ENCODE results near the gene ATMIN. TPM values are rescaled to one million over a fixed set of nuclear protein-coding genes. Genes with fewer than 3 reads are reported as not detected.
A peak's percentile ranks its signal among the peaks of the same experiment; 100 is the strongest.

Gene ATMIN
- total and polyA plus RNA-seq, 2 donors (not counting 1 experiment from before 2014, with no cell fraction given): 7.5 to 31.5 TPM

DNA sequence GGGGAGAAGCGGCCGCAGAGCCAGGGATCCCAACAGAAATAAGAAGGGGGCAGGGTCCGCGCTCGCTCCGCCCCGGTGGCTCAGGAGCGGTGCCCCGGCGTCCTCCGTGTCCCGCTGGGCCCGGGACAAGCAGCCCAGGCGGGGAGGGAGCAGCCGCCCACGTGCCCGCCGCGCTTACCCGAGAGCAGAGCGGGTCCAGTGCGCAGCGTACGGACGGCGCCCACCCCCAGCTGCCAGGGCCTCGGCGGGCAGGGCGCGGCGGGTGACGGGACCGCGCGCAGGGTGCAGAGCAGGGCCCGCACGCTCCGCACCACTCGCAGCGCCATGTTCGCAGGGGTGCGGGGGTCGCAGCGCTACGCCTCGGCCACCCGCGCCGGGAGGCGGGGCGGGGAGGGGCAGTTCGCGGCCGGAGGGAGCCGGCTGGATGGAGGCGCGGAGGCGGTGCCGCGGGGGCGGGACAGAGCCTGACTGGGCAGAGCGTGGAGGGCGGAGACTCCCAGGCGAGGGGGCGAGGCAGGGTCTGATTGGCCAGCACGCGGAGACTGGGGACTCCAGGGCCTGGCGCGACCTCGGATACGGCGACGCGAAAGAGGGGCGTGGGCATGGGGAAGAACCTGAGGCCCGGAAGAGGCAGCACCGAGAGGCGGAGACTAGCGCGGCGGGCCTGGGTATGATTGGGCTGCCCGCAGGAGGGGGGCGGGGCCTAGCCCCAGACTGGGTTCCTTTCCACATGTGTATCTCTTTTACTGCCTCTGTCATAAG, 60.5 kb downstream of the ATMIN start, which contains the start of gene GCSH:
Gene GCSH (minus strand): TSS at position 443 of the 762 bp plus-strand sequence. CDS start 117 bp downstream, at position 326.
- H3K4me3 ChIP-seq (ENCODE audit: control extremely low read depth in 1 of 5, extremely low read depth in 1 of 5, insufficient read depth in 1 of 5, low read depth in 2 of 5, low read length in 4 of 5): peak within 1 kb of the TSS; percentile 50 to 74 (median 65)
- H3K36me3 ChIP-seq (replicated peaks in 1 of 2; ENCODE audit: control extremely low read depth in 1 of 2, control insufficient read depth in 1 of 2, extremely low read depth in 1 of 2, insufficient read depth in 2 of 2, low read length in 1 of 2): no peaks in the 10 kb centered on the region
- H3K4me1 Mint-ChIP-seq: peaks cover 11% of the 10 kb centered on the region
- TF ChIP-seq EZH2 (IDR thresholded peaks at IDR 0.05; ENCODE audit: borderline replicate concordance, insufficient read depth, low read depth, low read length, poor library complexity, severe bottlenecking): no peak
- TF ChIP-seq, protein P1, sequence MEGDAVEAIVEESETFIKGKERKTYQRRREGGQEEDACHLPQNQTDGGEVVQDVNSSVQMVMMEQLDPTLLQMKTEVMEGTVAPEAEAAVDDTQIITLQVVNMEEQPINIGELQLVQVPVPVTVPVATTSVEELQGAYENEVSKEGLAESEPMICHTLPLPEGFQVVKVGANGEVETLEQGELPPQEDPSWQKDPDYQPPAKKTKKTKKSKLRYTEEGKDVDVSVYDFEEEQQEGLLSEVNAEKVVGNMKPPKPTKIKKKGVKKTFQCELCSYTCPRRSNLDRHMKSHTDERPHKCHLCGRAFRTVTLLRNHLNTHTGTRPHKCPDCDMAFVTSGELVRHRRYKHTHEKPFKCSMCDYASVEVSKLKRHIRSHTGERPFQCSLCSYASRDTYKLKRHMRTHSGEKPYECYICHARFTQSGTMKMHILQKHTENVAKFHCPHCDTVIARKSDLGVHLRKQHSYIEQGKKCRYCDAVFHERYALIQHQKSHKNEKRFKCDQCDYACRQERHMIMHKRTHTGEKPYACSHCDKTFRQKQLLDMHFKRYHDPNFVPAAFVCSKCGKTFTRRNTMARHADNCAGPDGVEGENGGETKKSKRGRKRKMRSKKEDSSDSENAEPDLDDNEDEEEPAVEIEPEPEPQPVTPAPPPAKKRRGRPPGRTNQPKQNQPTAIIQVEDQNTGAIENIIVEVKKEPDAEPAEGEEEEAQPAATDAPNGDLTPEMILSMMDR (IDR thresholded peaks at IDR 0.05): no peak
- H3K27me3 Mint-ChIP-seq: no peaks in the 10 kb centered on the region
- peak within 1 kb of the TSS; percentile 76 for H3K9ac ChIP-seq (ENCODE audit: low read length)
- H3K9me3 ChIP-seq (ENCODE audit: control extremely low read depth in 1 of 3, control insufficient read depth in 2 of 3, insufficient read depth in 1 of 3, low read length in 2 of 3): no peaks in the 10 kb centered on the region
- WGBS (ENCODE audit: insufficient coverage): 1% methylated on average over 54 of the region's 83 CpGs
- H3K79me2 ChIP-seq (ENCODE audit: control insufficient read depth, insufficient read depth, low read length): peaks cover 6% of the 10 kb centered on the region
- intact Hi-C loops (cut with micrococcal nuclease): loop anchor here (1.0 kb wide), 4 partner anchors 19 to 642 kb away; partner anchors contain the start of genes ATMIN, C16orf46 and GAN
- H4K20me1 ChIP-seq (ENCODE audit: control insufficient read depth, insufficient read depth, low read length, poor library complexity, severe bottlenecking): no peaks in the 10 kb centered on the region
- H3K27ac ChIP-seq (ENCODE audit: low read length in 2 of 2): peak within 1 kb of the TSS in 1 of 2 donors; percentile 62
- peak within 1 kb of the TSS; percentile 0 for H3K27ac Mint-ChIP-seq
- DNase-seq (peak; percentile 99), ATAC-seq (ENCODE audit: low read depth) (peak; percentile 98)
- ChIA-PET POLR2A (no interaction called here), CTCF (no interaction called here)
- peak within 1 kb of the TSS; percentile 96 for H3K4me2 ChIP-seq (replicated peaks; ENCODE audit: low read depth, low read length, poor library complexity, severe bottlenecking)
- peak within 1 kb of the TSS; percentile 94 for H2AFZ ChIP-seq (ENCODE audit: insufficient read depth, low read depth, low read length, poor library complexity, severe bottlenecking)
- H3K4me3 Mint-ChIP-seq: peak within 1 kb of the TSS; percentile 84
- peaks cover 7 to 11% of the 10 kb centered on the region in 2 donors for H3K4me1 ChIP-seq (ENCODE audit: control insufficient read depth in 2 of 2, insufficient read depth in 2 of 2, low read length in 2 of 2)
- H3K27me3 ChIP-seq (replicated peaks in 1 of 4; ENCODE audit: control extremely low read depth in 1 of 4, control insufficient read depth in 3 of 4, insufficient read depth in 4 of 4, low read length in 3 of 4): no peaks in the 10 kb centered on the region
- H3K9me3 Mint-ChIP-seq (ENCODE audit: insufficient read depth): no peaks in the 10 kb centered on the region

DNA sequence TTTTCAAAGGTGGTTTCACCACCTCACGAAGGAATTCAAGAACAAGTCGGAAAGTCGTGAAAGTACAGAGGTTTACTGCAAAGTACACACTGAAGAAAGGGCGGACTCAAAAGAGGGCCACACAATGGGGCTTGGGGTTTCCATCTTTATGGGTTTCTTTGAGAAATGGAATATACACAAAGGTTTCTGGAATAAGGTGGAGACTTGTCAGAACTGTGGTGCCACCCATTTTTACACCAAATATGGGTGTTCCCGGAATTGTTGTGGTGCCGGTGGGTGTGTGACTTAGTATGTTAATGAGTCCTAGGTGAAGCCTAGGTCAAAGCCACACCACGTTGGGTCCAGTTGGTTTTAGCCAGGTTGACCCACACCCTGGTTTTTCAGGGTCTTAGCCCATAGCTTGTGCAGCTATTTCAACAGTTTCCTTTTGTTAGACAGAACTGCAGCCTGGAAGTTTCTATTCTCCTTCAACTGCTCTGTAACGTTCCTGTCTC, 61.1 kb downstream of the ATMIN start:
- Histone ChIP-seq H3K27me3 (replicated peaks in 1 of 4; ENCODE audit: control extremely low read depth in 1 of 4, control insufficient read depth in 3 of 4, insufficient read depth in 4 of 4, low read length in 3 of 4) (no peaks in the 10 kb centered on the region), H3K4me3 (ENCODE audit: control extremely low read depth in 1 of 5, extremely low read depth in 1 of 5, insufficient read depth in 1 of 5, low read depth in 2 of 5, low read length in 4 of 5) (peak overlapping the region in 3 of 5 experiments; percentile 12 to 45 (median 43)), H3K9me3 (ENCODE audit: control extremely low read depth in 1 of 3, control insufficient read depth in 2 of 3, insufficient read depth in 1 of 3, low read length in 2 of 3) (no peaks in the 10 kb centered on the region), H2AFZ (ENCODE audit: insufficient read depth, low read depth, low read length, poor library complexity, severe bottlenecking) (peak overlapping the region; percentile 74), H3K4me1 (ENCODE audit: control insufficient read depth in 2 of 2, insufficient read depth in 2 of 2, low read length in 2 of 2) (peaks cover 7 to 11% of the 10 kb centered on the region in 2 donors), H3K27ac (ENCODE audit: low read length in 2 of 2) (peak overlapping the region in 1 of 2 donors; percentile 62), H3K4me2 (replicated peaks; ENCODE audit: low read depth, low read length, poor library complexity, severe bottlenecking) (peak overlapping the region; percentile 69), H3K79me2 (ENCODE audit: control insufficient read depth, insufficient read depth, low read length) (peaks cover 6% of the 10 kb centered on the region), H3K36me3 (replicated peaks in 1 of 2; ENCODE audit: control extremely low read depth in 1 of 2, control insufficient read depth in 1 of 2, extremely low read depth in 1 of 2, insufficient read depth in 2 of 2, low read length in 1 of 2) (no peaks in the 10 kb centered on the region), H4K20me1 (ENCODE audit: control insufficient read depth, insufficient read depth, low read length, poor library complexity, severe bottlenecking) (no peaks in the 10 kb centered on the region), H3K9ac (ENCODE audit: low read length) (peak overlapping the region; percentile 29)
- Mint-ChIP-seq H3K27ac (peak overlapping the region; percentile 0), H3K4me1 (peaks cover 11% of the 10 kb centered on the region), H3K27me3 (no peaks in the 10 kb centered on the region), H3K9me3 (ENCODE audit: insufficient read depth) (no peaks in the 10 kb centered on the region), H3K4me3 (peak overlapping the region; percentile 53)
- DNase-seq: no peak
- 42% methylated on average over 4 of the region's 8 CpGs for WGBS (ENCODE audit: insufficient coverage)
- ATAC-seq (ENCODE audit: low read depth): no peak
- no peak for TF ChIP-seq EZH2 (IDR thresholded peaks at IDR 0.05; ENCODE audit: borderline replicate concordance, insufficient read depth, low read depth, low read length, poor library complexity, severe bottlenecking)
- TF ChIP-seq, protein P1 (IDR thresholded peaks at IDR 0.05): no peak
- CTCF ChIA-PET: interaction anchor here (1.0 kb wide), 1 partner anchor 93 kb away, joined by 4 read pairs; no protein-coding TSS in a partner anchor
- intact Hi-C loops (cut with micrococcal nuclease): loop anchor here (1.0 kb wide), 4 partner anchors 19 to 642 kb away; partner anchors contain the start of genes ATMIN, C16orf46 and GAN
- POLR2A ChIA-PET: no interaction called here

Data from B cell (primary cell).